Fibroblast of the aortic adventitia (primary cell): ENCODE measurements around the gene CYP46A1. TPM values are rescaled to one million over a fixed set of nuclear protein-coding genes. Genes with fewer than 3 reads are reported as not detected.

ENCODE experiments used
- DNase-seq: peaks from one replicate; pipeline ENCODE4 v3.0.0-alpha.2; 2010; ENCODE audit warnings: low read depth
- H3K4me3 ChIP-seq: 2 replicates; pipeline ENCODE4 v1.5.1; 2011; ENCODE audit warnings: low read depth, mild to moderate bottlenecking, control low read depth, low read length, moderate library complexity
- CTCF ChIP-seq: IDR thresholded peaks from 2 replicates; pipeline ENCODE4 v1.5.1; 2011; ENCODE audit warnings: mild to moderate bottlenecking, low read length, control low read depth, inconsistent platforms; ENCODE audit not compliant: insufficient read depth
- total RNA-seq: library from RNA; depleted of rRNA; stranded (reverse); fragments of >200 nt; gene quantifications from 2 replicates; pipeline ENCODE4 v1.2.3, GENCODE V29; 2012; ENCODE audit warnings: low replicate concordance

Gene CYP46A1
- total RNA-seq, 1 donor, result 0.36 TPM

GRCh38 chr14:99702115-99702514 lies 18.0 kb downstream of the CYP46A1 start:
- H3K4me3 ChIP-seq, result no peak overlapping the region
- DNase-seq, result no peak
- no peak for TF ChIP-seq CTCF

- no peak for TF ChIP-seq CTCF
- no peak overlapping the region for H3K4me3 ChIP-seq
- no peak for DNase-seq
Observed at GRCh38 chr14:99703381-99703780, 19.3 kb downstream of the CYP46A1 start.

GRCh38 chr14:99704037-99704436 lies 19.9 kb downstream of the CYP46A1 start:
- no peak overlapping the region for H3K4me3 ChIP-seq
- no peak for TF ChIP-seq CTCF
- DNase-seq, result no peak

GRCh38 chr14:99706107-99706900 lies 22.2 kb downstream of the CYP46A1 start:
- H3K4me3 ChIP-seq, result no peak overlapping the region
- DNase-seq, result no peak
- no peak for TF ChIP-seq CTCF

GRCh38 chr14:99707420-99707819 lies 23.3 kb downstream of the CYP46A1 start:
- no peak overlapping the region for H3K4me3 ChIP-seq
- DNase-seq, result no peak
- no peak for TF ChIP-seq CTCF

GRCh38 chr14:99707921-99708320 lies 23.8 kb downstream of the CYP46A1 start:
- DNase-seq, result no peak
- no peak overlapping the region for H3K4me3 ChIP-seq
- no peak for TF ChIP-seq CTCF

- DNase-seq, result no peak
- H3K4me3 ChIP-seq, result no peak overlapping the region
Observed at GRCh38 chr14:99708449-99708848, 24.4 kb downstream of the CYP46A1 start.

More at GRCh38 chr14:99708449-99708848, 24.4 kb downstream of the CYP46A1 start:
- TF ChIP-seq CTCF, result no peak
